Neuronal stem cell (in vitro differentiated cells): ENCODE measurements around the gene DNER.

ENCODE experiments used
- DNase-seq: peaks from one replicate; pipeline ENCODE4 v3.0.0-alpha.2; 2013; ENCODE audit warnings: low spot score
- H2AFZ ChIP-seq: one replicate; pipeline ENCODE4 v1.6.1; 2013; ENCODE audit warnings: mild to moderate bottlenecking, low read length, inconsistent platforms
- H2AK5ac ChIP-seq: 2 replicates; pipeline ENCODE4 v1.6.1; 2013; ENCODE audit warnings: low read depth, mild to moderate bottlenecking, inconsistent platforms, low read length, moderate library complexity, mixed read lengths
- H2BK120ac ChIP-seq: 2 replicates; pipeline ENCODE4 v1.6.1; 2013; ENCODE audit warnings: low read depth, mild to moderate bottlenecking, inconsistent platforms, low read length, moderate library complexity, mixed read lengths
- H2BK12ac ChIP-seq: one replicate; pipeline ENCODE4 v1.6.1; 2013; ENCODE audit warnings: low read length, inconsistent platforms
- H2BK15ac ChIP-seq: 2 replicates; pipeline ENCODE4 v1.6.1; 2013; ENCODE audit warnings: mild to moderate bottlenecking, low read length, inconsistent platforms, mixed read lengths
- H2BK5ac ChIP-seq: one replicate; pipeline ENCODE4 v1.6.1; 2013; ENCODE audit warnings: inconsistent platforms, mild to moderate bottlenecking, low read length, moderate library complexity
- H3K14ac ChIP-seq: one replicate; pipeline ENCODE4 v1.6.1; 2013; ENCODE audit warnings: low read length, inconsistent platforms
- H3K18ac ChIP-seq: 2 replicates; pipeline ENCODE4 v1.6.1; 2013; ENCODE audit warnings: low read length, inconsistent platforms
- H3K23ac ChIP-seq: 2 replicates; pipeline ENCODE4 v1.6.1; 2013; ENCODE audit warnings: low read depth, mild to moderate bottlenecking, mixed read lengths, low read length, inconsistent platforms; ENCODE audit not compliant: poor library complexity
- H3K27ac ChIP-seq: replicated peaks from 3 replicates; pipeline ENCODE4 v1.5.1; 2013; ENCODE audit warnings: low read length, inconsistent platforms
- H3K27me3 ChIP-seq, 3 experiments: 2 replicates each; pipeline ENCODE4 v1.6.1; 2013; ENCODE audit warnings: low read length in 3 of 3, mild to moderate bottlenecking in 2 of 3, inconsistent platforms in 1 of 3, low read depth in 1 of 3, mixed read lengths in 1 of 3, moderate library complexity in 1 of 3; ENCODE audit not compliant: control insufficient read depth in 3 of 3, insufficient read depth in 3 of 3
- H3K36me3 ChIP-seq, 2 donors: replicated peaks in 1 of 2; 2 replicates each; pipeline ENCODE4 v1.6.1; 2013; ENCODE audit warnings: low read length in 2 of 2; ENCODE audit not compliant: control insufficient read depth in 2 of 2, insufficient read depth in 2 of 2
- H3K4ac ChIP-seq: 2 replicates; pipeline ENCODE4 v1.6.1; 2013; ENCODE audit warnings: inconsistent platforms, mild to moderate bottlenecking, low read length, moderate library complexity
- H3K4me1 ChIP-seq, 2 donors: 1 replicate in 1 of 2; 2 replicates in 1 of 2; pipeline ENCODE4 v1.6.1; 2013; ENCODE audit warnings: low read length in 2 of 2, low read depth in 1 of 2; ENCODE audit not compliant: control insufficient read depth in 2 of 2, insufficient read depth in 1 of 2
- H3K4me2 ChIP-seq: one replicate; pipeline ENCODE4 v1.6.1; 2013; ENCODE audit warnings: mild to moderate bottlenecking, low read length, inconsistent platforms; ENCODE audit not compliant: insufficient read depth, poor library complexity, severe bottlenecking
- H3K4me3 ChIP-seq, 2 donors: 2 replicates each; pipeline ENCODE4 v1.5.1; 2013; ENCODE audit warnings: low read length in 2 of 2, mild to moderate bottlenecking in 2 of 2, inconsistent platforms in 1 of 2, moderate library complexity in 1 of 2
- H3K79me1 ChIP-seq: one replicate; pipeline ENCODE4 v1.6.1; 2013; ENCODE audit warnings: low read depth, mild to moderate bottlenecking, inconsistent platforms, low read length, moderate library complexity
- H3K9ac ChIP-seq: one replicate; pipeline ENCODE4 v1.6.1; 2013; ENCODE audit warnings: mild to moderate bottlenecking, low read depth, low read length, inconsistent platforms; ENCODE audit not compliant: poor library complexity
- H3K9me3 ChIP-seq, 2 donors: replicated peaks in 1 of 2; 2 replicates each; pipeline versions ENCODE3 to v1.6.1; 2013; ENCODE audit warnings: low read length in 2 of 2, mild to moderate bottlenecking in 2 of 2, inconsistent platforms in 1 of 2, low read depth in 1 of 2, mixed read lengths in 1 of 2, moderate library complexity in 1 of 2; ENCODE audit not compliant: control insufficient read depth in 2 of 2, insufficient read depth in 1 of 2
- H4K8ac ChIP-seq: one replicate; pipeline ENCODE4 v1.6.1; 2013; ENCODE audit warnings: low read depth, mild to moderate bottlenecking, inconsistent platforms, low read length, moderate library complexity
- H4K91ac ChIP-seq: one replicate; pipeline ENCODE4 v1.6.1; 2013; ENCODE audit warnings: low read length, low read depth, mild to moderate bottlenecking, inconsistent platforms; ENCODE audit not compliant: poor library complexity
- WGBS, 2 donors: extraction: QIAGEN DNeasy Blood & Tissue Kit; methylation state at CpG; one replicate each; pipeline ENCODE4 v1.1.7; 2013; ENCODE audit warnings: missing lambda C conversion rate in 2 of 2, mixed read lengths in 1 of 2; ENCODE audit not compliant: insufficient read length in 2 of 2, insufficient replicate concordance in 1 of 2; ENCODE audit errors: extremely low coverage in 2 of 2; 5-methylcytosine and 5-hydroxymethylcytosine counted together

Gene DNER

GRCh38 chr2:229350883-229351282, 363.5 kb downstream of the DNER start:
- Histone ChIP-seq H4K91ac (no peak overlapping the region), H4K8ac (no peak overlapping the region), H3K4me1 (no peaks in the 10 kb centered on the region), H3K4ac (no peak overlapping the region), H2BK5ac (no peak overlapping the region), H2BK15ac (no peak overlapping the region), H3K27me3 (no peaks in the 10 kb centered on the region), H3K4me2 (no peak overlapping the region), H2BK12ac (no peak overlapping the region), H3K14ac (no peak overlapping the region), H3K27ac (no peak overlapping the region), H3K9me3 (no peaks in the 10 kb centered on the region), H3K4me3 (no peak overlapping the region), H3K9ac (no peak overlapping the region), H2AFZ (no peak overlapping the region), H2AK5ac (no peak overlapping the region), H3K18ac (no peak overlapping the region), H3K79me1 (no peaks in the 10 kb centered on the region), H2BK120ac (no peak overlapping the region), H3K23ac (no peak overlapping the region), H3K36me3 (no peaks in the 10 kb centered on the region)
- DNase-seq, result no peak

- no peak for DNase-seq
- Histone ChIP-seq H3K27ac (no peak overlapping the region), H3K14ac (no peak overlapping the region), H3K4me2 (no peak overlapping the region), H3K4ac (no peak overlapping the region), H3K9ac (no peak overlapping the region), H2BK12ac (no peak overlapping the region), H3K18ac (no peak overlapping the region), H2BK5ac (no peak overlapping the region), H3K4me3 (no peak overlapping the region), H2BK120ac (no peak overlapping the region), H2AK5ac (no peak overlapping the region), H3K79me1 (no peaks in the 10 kb centered on the region), H4K8ac (no peak overlapping the region), H3K23ac (no peak overlapping the region), H3K4me1 (no peaks in the 10 kb centered on the region), H3K9me3 (no peaks in the 10 kb centered on the region), H3K36me3 (no peaks in the 10 kb centered on the region), H2AFZ (no peak overlapping the region), H4K91ac (no peak overlapping the region), H2BK15ac (no peak overlapping the region), H3K27me3 (no peaks in the 10 kb centered on the region)
- no CpG with 5 or more reads among the region's 9 CpGs for WGBS, 2 donors
These were observed 364.1 kb downstream of the DNER start for GRCh38 chr2:229350117-229350805.

- Histone ChIP-seq H2BK120ac (no peak overlapping the region), H2BK15ac (no peak overlapping the region), H3K79me1 (no peaks in the 10 kb centered on the region), H3K4me3 (no peak overlapping the region), H2BK5ac (no peak overlapping the region), H3K9me3 (no peaks in the 10 kb centered on the region), H2AK5ac (no peak overlapping the region), H4K8ac (no peak overlapping the region), H3K27ac (no peak overlapping the region), H3K14ac (no peak overlapping the region), H2BK12ac (no peak overlapping the region), H3K27me3 (no peaks in the 10 kb centered on the region), H3K9ac (no peak overlapping the region), H3K23ac (no peak overlapping the region), H3K18ac (no peak overlapping the region), H3K4me1 (no peaks in the 10 kb centered on the region), H2AFZ (no peak overlapping the region), H3K36me3 (no peaks in the 10 kb centered on the region), H4K91ac (no peak overlapping the region), H3K4ac (no peak overlapping the region), H3K4me2 (no peak overlapping the region)
- WGBS, 2 donors, result no CpG with 5 or more reads among the region's 3 CpGs
- no peak for DNase-seq
These were observed 366.2 kb downstream of the DNER start for GRCh38 chr2:229348128-229348527.

- Histone ChIP-seq H2BK5ac (no peak overlapping the region), H3K4me1 (no peaks in the 10 kb centered on the region)
These were observed 367.4 kb downstream of the DNER start for GRCh38 chr2:229346816-229347540.

More at GRCh38 chr2:229346816-229347540, 367.4 kb downstream of the DNER start:
- Histone ChIP-seq H4K8ac (no peak overlapping the region), H4K91ac (no peak overlapping the region), H2BK15ac (no peak overlapping the region), H2BK12ac (no peak overlapping the region), H3K9me3 (no peaks in the 10 kb centered on the region), H3K79me1 (no peaks in the 10 kb centered on the region), H3K9ac (no peak overlapping the region), H3K23ac (no peak overlapping the region), H3K18ac (no peak overlapping the region), H3K14ac (no peak overlapping the region), H3K4ac (no peak overlapping the region), H3K4me2 (no peak overlapping the region), H3K27ac (no peak overlapping the region), H2AK5ac (no peak overlapping the region), H2AFZ (no peak overlapping the region), H3K4me3 (no peak overlapping the region), H3K27me3 (no peaks in the 10 kb centered on the region), H3K36me3 (no peaks in the 10 kb centered on the region), H2BK120ac (no peak overlapping the region)
- DNase-seq, result no peak
- WGBS, 2 donors, result no CpG with 5 or more reads among the region's 4 CpGs
